Renal pelvis (tissue), 4 donors: ENCODE measurements around the gene TNFRSF11A. TPM values are rescaled to one million over a fixed set of nuclear protein-coding genes. Genes with fewer than 3 reads are reported as not detected.

Experiments
- DNase-seq: peaks from one replicate; pipeline ENCODE4 v3.0.0-alpha.2; 2013
- polyA plus RNA-seq, 3 donors: library from polyadenylated mRNA; unstranded; fragments of 120-200 nt; gene quantifications; one replicate each; pipeline ENCODE4 v1.2.1, GENCODE V29; 2013; ENCODE audit not compliant: insufficient read length in 3 of 3

Gene TNFRSF11A
- polyA plus RNA-seq, 3 donors: 2.4 to 2.8 (median 2.8) TPM

DNA sequence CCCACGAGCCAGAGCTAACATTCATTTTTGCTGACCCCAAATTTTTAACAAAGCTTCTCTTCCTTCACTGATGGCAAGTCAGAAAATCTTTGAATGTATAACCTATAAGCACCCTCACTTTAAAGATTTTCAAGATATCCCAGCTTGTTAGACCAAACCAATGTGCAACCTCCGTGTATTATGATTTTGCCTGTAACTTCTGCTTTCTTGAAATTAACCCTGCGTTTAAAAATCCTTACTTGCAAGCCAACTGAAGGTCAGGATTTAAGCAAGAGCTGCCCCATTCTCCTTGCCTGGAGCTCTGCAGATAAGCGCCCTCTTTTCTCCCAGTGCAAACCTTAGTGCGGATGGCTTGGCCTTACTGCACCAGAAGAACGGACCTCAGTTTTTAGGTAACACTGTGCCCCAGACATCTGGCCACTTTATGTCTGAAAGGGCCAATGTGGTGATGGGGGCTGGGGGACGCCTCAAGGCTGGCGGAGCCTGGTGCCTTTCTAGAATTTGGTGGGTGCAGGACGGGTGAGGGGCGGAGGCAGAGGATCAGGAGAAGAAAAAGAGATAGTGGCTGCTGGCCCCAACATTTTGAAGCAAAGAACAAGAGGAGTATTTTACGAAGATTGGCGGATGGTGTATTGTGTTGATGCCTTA lies 805 bp upstream of the TNFRSF11A start:
- DNase-seq: no peak

DNA sequence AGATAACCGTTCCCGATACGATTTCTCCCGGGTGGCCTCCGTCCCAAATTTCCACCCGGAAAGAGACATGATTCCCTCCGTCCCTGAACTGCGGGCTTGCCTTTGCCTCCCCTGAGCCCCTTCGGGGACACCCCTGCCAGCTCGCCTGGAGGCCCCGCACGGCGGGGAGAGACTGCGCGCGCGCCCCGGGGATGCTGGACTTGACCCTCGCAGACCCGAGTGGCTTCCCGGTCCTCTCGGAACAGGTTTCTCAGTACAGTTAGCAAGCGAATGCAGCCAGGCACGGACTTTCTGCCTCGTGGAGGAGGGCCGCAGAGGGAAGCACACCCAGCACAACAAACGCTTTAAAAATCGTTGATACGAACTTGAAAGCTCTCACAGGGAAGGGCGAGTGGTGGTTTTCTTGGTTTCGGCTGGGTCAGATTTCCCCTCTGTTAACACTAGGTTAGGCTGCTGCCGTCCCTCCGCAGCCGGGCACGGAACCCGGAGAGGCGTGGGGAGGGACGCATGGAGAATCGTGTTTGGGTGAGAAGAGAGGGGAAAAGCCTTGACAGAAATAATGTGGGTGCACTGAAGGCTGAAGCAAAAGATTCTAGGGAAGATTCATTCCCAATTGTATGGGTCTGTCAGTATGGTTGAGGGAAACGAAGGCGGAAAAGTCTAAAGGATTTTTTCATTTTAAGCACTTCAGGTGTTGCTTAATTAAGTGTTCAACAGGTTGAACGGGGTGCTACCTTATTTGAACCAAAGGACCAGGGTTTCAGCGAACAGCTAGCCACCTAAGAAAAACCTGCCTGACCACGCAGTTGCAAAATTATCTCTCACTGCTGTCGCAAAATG lies 916 bp downstream of the TNFRSF11A start:
- no peak for DNase-seq

DNA sequence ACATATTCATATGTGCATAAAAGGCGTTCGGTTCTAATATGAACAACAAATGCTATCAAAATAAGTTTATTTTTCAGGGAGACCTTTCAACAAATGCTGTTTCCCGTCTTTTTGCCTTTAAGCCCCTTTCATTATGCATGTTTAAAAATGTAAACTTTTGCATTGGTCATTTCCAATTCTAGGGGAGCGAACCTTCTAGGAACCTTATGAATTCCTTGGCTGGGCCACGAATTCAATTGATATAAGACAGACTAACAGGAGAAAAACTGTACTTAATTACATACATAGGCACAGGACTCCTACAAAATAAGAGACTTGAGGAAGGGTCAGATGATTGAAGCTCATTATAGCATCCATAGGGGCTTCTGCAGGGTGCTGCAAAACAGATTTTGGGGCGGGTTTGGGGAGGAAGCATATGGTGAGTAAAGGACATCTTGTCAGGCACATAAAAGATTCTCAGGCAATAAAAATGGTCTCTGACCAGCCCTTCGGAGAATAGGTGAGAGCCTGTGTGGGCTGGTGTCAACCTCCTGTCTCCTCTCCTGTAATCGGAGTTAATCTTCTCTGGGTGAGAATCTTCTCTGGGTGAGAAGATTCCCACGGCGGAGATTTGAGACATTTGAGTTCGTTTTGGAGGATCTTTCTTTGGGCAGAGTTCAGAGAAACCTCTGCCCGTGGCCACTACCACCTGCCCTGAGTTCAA lies 1.7 kb downstream of the TNFRSF11A start:
- no peak for DNase-seq

DNA sequence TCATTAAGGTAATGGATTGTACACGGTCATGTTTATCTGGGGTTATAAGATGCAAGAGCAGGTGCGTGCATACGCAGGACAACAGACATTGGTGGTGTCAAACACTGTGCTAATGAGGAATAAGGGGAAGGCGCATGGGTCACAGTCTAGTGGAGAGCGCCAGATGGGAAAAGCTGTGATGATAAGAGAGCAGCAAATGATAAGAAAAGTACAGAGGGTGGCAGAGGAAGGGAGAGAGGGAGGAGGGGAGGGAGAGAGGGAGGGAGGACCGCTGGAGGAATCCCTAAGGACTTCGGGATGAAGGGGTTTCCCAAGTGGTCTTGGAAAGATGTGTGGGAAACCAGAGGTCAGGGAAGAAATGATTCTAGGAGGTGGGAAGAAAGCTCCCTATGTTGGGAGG lies 2.9 kb downstream of the TNFRSF11A start:
- DNase-seq: no peak

DNA sequence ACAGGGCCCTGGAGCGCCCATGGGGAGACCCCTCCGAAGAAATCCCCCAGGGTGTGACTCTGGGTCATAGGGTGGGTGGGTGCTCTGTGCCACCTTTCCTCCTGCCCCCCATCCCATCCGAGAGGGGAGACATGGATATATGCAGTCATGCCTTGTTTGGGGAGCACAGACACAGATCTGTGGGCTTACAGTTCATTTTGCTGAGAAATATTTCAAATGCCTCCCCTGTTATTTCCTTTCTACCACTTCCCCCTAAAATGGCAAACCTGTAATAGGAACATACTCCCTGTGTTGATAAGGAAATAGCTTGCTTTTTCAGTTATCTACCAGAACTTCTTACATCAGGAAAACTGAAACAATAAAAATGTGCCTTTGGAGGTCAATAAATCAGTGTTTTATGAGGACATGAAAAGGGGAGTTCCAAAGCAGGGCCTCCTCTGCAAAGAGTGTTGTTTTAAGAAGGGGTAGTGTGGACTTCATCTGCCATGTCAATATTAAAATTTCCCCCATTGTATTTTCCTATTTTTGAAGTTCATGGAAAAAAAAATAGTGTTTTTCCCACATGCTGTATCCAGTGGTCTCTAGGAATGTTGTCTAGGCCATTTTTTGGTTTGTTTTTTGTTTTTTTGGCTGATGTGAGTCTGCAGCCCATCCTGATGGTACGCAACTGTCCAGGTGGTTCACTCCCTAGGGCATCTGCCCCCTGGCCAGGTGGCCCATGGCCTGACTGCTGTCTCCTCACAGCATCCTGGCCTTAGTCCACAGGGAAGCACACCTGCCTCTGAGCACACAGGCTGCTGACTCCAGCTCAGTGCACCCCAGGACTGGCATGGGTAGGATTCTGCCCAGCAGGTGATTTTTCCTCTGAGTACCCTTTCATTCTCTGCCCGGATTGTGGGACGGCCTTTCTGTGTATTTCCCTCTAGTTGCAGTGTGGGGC lies 3.7 kb downstream of the TNFRSF11A start:
- no peak for DNase-seq

DNA sequence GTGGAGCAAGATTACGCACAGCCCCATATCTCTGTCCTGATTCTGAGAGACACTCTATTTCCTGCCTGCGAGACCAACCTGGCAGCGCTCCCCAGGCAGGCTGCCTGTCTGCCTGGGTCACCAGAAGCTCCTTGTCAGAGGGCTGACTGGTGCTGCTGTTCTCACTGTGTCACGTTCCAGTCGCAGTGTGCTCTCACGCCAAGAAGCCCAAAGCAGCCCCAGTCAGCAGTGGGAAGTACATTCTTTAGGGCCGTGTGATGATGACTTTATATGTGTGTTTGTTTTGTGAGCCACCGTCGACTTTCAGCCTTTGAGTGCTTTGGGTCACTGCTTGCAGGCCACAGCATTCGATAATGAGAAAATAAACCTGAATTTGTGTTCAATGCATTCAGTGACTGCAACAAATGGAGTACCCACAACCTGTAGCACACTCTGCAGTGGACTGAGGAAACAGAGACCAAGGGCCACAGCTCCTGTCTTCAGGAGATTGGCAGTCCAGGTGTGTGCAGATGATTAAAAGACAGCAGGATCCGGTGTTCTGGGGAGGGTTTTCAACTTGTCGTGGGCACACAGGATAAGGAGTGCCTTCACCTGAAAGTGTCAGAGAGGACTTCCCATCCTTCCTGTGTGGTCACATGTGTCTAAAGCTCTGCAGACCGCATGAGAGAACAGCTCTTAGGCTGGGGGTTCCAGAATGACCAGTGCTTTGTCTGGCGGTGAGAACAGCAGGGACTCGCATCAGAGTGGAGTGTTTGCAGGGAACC lies 4.8 kb downstream of the TNFRSF11A start:
- no peak for DNase-seq

DNA sequence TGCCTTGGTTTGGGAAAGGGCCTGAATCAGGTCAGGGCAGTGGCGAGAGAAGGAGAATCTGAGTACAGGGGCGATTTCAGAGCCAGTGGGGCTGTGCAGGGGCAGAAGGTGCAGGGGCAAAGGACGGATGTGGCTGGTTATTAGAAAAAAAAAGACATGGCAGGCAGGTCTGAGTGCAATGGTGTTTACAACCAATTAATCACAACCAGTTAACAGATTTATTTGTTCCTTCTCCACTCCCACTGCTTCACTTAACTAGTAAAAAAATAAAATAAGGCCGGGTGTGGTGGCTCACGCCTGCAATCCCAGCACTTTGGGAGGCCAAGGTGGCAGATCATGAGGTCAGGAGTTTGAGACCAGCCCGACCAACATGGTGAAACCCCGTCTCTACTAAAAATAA lies 5.5 kb downstream of the TNFRSF11A start:
- no peak for DNase-seq

DNA sequence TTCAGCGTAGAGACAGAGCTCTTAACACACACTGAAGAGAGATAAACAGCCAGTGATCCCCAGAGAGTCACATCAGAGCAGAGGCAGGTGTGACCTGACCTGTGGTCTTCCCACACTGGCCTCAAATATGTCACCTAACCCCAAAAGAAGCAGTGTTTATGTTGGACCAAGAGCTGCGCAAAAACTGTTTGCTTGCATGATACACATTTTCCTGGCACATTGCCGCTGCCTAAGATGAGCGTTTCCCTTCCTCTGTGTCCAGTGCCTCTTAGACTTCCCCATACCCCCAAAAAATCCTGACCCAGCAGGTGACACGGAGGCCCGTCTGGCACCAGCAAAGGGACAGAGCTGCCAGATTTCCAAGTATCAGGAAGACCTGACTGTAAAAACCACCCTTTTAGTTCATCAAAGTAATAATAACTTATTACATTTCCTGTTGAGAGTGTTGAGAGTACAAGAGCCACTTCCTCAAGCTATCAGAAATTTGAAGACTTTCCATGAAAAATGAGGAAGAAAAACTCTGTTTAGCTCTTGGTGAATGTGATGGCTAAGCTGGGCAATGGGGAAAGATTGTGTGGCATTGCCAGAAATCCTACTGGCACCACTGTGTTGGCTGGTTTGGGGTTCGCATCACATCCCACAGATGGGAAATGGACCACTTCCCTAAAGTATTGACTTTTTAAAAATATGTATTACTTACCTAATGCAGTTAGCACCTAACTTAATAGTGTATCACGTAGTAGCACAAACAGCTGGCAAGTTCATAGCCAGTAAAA lies 6.7 kb downstream of the TNFRSF11A start:
- no peak for DNase-seq

DNA sequence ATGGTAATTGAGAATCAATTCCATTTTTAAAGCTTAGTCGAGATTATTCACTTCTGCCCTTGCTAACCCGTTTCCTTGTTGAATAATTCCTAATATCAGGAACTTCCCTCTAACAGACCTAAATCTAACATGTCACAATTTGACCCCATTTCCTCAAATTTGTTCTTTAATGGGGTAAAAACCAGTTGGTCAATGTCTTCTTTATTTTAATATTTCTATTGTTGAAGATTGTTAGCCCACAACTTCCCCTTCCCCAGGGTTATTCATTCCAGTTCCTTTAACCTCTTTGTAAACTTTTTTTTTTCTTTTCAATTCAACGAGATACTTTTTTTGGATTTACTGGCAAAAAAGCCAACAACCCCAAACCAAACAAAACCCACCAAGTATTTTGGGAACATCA lies 7.3 kb downstream of the TNFRSF11A start:
- DNase-seq: no peak

DNA sequence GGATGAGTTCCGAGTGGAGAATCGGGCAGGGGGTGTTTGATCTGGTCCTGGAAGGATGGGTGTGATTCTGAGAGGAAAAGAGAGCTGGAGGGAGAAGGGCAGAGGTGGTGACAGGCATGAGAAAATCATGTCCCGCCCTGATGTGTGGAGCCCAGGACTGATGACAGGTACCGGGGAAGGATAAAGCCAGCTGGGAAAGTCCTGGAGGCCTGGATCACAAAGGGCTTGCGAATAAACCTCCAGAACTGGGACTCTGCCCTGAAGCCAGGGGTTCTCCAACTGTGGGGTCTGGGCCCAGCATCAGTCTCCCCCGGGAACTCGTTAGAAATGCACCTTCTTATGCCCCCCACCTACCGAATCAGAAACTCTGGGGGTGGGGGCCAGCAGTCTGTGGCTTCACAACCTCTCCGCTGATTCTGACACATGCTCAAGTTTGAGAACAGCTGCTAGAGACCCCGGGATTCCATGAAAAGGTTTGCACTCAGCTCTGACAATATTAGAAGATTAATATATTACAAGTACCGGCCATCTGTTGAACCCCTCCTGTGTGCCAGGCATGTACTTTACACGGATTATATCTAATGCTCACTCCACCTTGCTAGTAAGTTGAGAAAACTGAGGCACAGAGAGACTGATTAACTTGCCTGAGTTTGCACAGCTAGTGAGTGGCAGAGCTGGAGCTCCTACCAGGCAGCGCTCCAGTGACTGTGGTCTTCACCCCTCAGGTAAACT lies 8.0 kb downstream of the TNFRSF11A start:
- DNase-seq: no peak

DNA sequence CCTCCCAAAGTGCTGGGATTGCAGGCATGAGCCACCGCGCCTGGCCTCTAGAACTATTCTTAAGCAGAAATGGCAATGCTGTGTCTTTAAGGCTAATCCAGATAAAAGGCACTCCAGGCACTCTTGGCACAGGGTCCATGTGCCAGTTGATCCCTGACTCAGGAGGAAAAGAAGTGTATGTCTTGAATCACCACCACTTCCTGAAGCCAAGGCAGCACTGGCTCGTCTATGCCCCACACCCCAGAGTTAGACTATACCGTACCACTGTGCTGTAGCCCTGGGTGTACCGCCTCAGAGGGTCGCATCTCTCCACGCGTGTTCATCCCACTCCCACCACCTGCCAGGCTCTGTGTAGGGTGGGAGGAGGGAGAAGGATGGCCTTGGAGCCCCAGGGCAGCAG lies 9.0 kb downstream of the TNFRSF11A start:
- no peak for DNase-seq

DNA sequence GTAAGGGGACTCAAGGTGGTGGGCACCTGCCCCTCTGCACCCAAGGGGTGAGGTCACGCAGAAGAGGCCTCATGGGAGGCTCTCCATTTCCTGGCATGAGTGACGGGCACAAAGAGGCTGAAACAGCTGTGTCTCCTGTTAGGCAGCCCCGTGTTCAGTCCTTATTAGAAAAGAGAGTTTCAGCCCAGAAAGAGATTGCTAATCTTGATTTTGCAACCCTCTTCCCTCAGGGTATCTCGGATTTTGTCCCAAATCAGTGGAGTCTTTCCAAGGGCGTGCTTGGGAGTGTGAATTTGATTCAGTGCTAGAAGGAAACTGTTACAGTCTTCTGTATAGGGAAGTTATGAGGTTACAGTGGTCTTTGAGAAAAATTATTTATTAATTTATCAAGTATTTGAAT lies 10.4 kb downstream of the TNFRSF11A start:
- DNase-seq: no peak

DNA sequence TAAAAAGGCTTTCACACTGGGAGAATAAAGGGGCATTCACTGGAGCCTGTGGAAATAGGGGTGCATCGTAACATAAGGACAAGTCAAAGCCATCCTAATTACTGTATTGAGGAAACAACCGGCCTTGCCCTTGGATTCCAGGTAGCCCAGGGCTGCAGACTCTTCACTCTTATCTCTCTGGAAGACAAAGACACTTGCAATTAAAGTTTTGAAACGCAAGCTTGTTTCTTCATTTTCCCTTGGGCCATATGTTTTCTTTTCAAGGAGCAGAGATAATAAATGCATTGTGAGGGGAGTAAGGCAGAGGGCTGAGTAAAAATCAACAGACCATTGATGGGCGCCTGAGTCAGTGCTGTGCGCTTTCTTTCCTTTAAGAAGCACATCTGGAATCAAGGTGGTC lies 11.5 kb downstream of the TNFRSF11A start:
- DNase-seq: no peak

DNA sequence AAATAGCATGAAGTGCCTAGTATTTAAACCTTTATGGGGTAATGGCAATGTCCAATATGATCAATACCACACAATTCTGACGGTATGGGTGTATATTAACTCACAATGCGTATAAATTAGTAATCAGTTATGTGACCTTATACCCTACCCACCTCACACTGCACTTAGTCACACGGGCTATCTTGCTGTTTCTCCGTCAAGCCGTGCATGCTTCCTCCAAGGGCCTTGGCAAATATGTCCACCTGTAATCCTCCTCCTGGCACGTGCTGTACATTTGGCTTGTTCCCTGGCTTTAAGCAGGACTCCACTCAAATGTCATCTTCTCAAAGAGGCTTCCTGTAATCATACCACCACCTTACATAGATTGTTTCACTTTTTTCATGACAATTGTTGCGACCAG lies 12.2 kb downstream of the TNFRSF11A start:
- DNase-seq: no peak

DNA sequence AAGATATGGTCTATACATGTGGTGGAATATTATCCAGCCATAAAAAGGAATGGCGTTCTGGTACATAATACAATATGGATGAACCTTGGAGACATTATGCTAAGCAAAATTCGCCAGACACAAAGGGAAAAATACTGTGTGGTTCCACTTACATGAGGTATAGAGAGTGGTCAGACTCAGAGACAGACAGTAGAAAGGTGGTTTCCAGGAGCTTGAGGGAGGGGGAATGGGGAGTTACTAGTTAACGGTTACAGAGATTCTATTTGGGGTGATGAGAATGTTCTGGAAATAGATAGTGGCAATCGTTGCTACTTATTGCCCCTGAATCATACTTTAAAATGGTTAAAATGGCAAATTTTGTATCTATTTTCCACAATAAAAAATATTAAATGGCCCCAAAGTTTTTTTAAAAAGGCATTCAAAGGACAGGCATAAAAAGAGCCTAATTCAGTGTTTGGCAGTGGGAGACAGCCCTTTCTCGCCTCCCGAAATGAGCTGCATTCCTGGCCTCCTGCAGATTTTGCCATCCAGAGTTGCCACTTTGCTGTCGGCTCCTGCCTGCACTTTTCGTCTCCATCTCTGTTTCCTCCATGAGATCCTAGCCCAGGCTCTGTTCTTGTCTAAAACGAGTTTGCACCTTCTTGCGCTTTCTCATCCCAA lies 13.5 kb downstream of the TNFRSF11A start:
- no peak for DNase-seq

DNA sequence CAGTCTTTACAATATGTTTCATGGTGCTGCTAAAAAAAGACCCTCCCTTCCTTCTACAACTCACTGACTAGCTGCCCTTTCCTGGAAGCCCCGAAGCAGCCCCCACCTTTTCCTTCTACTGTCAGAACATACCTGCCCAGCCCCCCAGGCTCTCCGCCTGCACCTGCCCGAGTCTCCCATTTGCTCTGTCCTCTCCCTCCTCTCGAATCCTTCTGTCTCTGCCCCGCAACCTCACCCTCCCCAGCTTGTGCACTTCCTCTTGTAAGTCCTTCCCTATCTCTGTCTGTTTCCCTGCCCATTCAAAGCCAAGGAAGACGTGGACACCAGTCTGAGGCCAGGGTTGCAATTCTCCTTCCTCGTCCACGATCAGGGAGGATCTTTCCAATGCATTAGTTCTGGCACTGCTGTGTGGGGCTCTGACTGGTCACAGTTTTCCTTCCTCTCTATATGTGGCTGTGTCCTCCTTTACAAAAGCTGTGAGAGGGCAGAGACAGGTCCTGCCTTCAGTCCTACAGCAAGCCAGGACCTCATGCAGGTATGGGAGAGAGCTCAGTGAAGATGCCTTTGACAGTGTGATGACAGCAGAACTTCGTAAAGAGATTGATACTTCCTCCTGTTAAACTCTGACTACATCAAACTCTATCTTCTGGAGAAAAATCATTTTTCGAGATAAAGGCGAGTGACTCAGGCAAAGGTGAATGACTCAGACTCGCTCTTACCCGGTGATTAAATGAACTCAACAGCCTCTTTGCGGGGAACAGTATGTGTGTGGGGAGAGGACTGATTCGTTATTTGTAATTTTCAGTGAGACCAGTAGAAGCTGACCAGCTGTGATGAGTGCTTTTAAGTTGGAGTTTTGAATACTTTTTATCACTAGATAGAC lies 14.2 kb downstream of the TNFRSF11A start:
- DNase-seq: no peak

DNA sequence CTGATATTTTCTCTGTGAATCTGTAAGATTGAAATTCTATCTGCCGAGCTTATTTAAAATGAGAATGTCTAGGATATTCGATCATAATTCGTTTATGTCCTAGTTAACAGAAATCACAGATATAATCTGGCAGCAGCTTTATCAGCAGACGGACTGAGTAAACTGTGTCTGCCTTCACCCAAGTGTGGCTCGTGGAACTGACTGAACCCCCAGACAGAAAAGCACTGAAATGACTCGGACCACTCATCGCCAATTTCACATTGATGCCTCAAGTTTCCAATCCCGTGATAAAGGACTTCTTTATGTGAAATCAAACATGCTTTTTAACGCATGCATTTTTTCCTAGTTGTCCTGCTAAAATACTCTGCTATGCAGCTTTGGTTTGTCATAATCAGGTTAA lies 15.9 kb downstream of the TNFRSF11A start:
- DNase-seq: no peak

DNA sequence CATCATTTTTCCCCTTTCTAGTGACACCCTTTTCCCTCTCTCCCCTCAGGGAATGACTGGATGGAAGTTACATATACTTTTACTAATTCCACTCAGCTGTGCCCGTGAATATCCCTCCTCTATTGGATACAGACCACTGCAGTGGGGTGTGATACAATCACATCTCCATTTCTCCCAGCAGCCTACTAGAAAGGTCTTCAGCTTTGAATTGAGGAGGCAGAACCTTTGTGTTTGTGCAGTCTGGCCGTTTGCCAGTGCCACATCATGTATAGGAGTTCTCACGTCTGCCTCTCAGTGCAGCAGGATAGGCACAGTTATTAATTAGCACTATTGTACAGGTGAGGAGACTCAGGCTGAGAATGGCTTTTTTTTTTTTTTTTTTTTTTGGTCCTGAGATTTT lies 16.4 kb downstream of the TNFRSF11A start:
- no peak for DNase-seq
